Adrenal gland (tissue), 5 donors: ENCODE measurements around the gene EFTUD2.

Experiments
- POLR2A ChIP-seq, 2 donors: fragments of 450-650 bp; IDR thresholded peaks; one replicate each; pipeline ENCODE4 v1.6.1; 2017; ENCODE audit warnings: antibody characterized with exemption in 2 of 2, mild to moderate bottlenecking in 2 of 2, moderate library complexity in 1 of 2
- TF ChIP-seq, protein P1 (sequence below), 6 experiments: fragments of 450-650 bp in 4 of 6; fragments of 200-600 bp in 2 of 6; sonication (generic) in 1 of 6; IDR thresholded peaks; 1 replicate in 5 of 6; 2 replicates in 1 of 6; pipeline versions ENCODE4 v1.5.1 to v1.8.0; 2016 to 2021; ENCODE audit warnings: antibody characterized with exemption in 6 of 6, mild to moderate bottlenecking in 2 of 6, moderate library complexity in 1 of 6
- donor health status: DM: no; HTN: no; CAD: no.

DNA sequence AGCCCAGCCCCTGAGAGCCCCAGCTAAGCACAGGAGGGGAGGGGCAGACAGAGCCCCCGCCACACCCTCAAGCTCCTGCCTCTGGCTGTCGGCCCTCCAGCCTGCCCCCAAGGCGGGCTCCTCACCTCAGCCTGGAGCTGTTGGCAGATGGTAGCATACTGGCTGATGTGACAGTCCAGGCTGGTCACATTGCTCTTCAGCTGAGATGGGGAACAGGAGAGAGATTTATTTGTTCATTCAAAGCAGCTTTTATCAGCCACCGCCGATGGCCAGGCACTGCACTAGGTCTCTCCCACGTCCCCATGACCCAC is 33.5 kb upstream of the EFTUD2 start:
- TF ChIP-seq, protein P1, sequence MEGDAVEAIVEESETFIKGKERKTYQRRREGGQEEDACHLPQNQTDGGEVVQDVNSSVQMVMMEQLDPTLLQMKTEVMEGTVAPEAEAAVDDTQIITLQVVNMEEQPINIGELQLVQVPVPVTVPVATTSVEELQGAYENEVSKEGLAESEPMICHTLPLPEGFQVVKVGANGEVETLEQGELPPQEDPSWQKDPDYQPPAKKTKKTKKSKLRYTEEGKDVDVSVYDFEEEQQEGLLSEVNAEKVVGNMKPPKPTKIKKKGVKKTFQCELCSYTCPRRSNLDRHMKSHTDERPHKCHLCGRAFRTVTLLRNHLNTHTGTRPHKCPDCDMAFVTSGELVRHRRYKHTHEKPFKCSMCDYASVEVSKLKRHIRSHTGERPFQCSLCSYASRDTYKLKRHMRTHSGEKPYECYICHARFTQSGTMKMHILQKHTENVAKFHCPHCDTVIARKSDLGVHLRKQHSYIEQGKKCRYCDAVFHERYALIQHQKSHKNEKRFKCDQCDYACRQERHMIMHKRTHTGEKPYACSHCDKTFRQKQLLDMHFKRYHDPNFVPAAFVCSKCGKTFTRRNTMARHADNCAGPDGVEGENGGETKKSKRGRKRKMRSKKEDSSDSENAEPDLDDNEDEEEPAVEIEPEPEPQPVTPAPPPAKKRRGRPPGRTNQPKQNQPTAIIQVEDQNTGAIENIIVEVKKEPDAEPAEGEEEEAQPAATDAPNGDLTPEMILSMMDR (IDR thresholded peaks at IDR 0.05): no peak
- TF ChIP-seq POLR2A (IDR thresholded peaks at IDR 0.05): no peak
